A673 (cell line): Measurements from ENCODE around the gene LRRC8B. TPM values are rescaled to one million over a fixed set of nuclear protein-coding genes. Genes with fewer than 3 reads are reported as not detected.

Experiments
- BruUV-seq: library from RNA; stranded (reverse); fragments of 400-500 nt; replicated peaks from 2 replicates; lab custom pipeline; 2021; lab: Mats Ljungman, UMichigan
- CTCF ChIA-PET: fragments of 300-600 bp; sonication (Branson Sonifier 250); formaldehyde crosslinking; loops from one replicate; lab custom pipeline; 2022; ENCODE audit warnings: antibody characterized with exemption; lab: Charles Lee
- POLR2A ChIA-PET: fragments of 300-600 bp; sonication (Branson Sonifier 250); formaldehyde crosslinking; loops from one replicate; lab custom pipeline; 2022; ENCODE audit warnings: antibody characterized with exemption; ENCODE audit not compliant: low non-redundant PET; lab: Charles Lee
- DNase-seq: peaks from one replicate; pipeline ENCODE4 v3.0.0-alpha.2; 2015; ENCODE audit warnings: low spot score
- H3K27ac ChIP-seq: fragments of 200-600 bp; sonication (generic); 2 replicates; pipeline ENCODE4 v1.5.1; 2016; ENCODE audit warnings: mixed run types, low read depth, mild to moderate bottlenecking, mixed read lengths, antibody characterized with exemption, low read length; ENCODE audit not compliant: poor library complexity, severe bottlenecking
- H3K27me3 ChIP-seq: fragments of 200-600 bp; sonication (generic); replicated peaks from 2 replicates; pipeline ENCODE4 v1.6.1; 2017; ENCODE audit warnings: mixed run types, low read depth, mild to moderate bottlenecking, mixed read lengths, antibody characterized with exemption, low read length; ENCODE audit not compliant: insufficient read depth, poor library complexity
- H3K36me3 ChIP-seq: fragments of 200-600 bp; sonication (generic); 2 replicates; pipeline ENCODE4 v1.6.1; 2016; ENCODE audit warnings: mixed run types, mild to moderate bottlenecking, mixed read lengths, antibody characterized with exemption, low read length; ENCODE audit not compliant: insufficient read depth, poor library complexity, severe bottlenecking
- H3K4me1 ChIP-seq: fragments of 200-600 bp; sonication (generic); 2 replicates; pipeline ENCODE4 v1.6.1; 2017; ENCODE audit warnings: mixed run types, mild to moderate bottlenecking, mixed read lengths, antibody characterized with exemption, low read length; ENCODE audit not compliant: insufficient read depth, poor library complexity, severe bottlenecking
- H3K4me3 ChIP-seq: fragments of 200-600 bp; sonication (generic); 2 replicates; pipeline ENCODE4 v1.5.1; 2016; ENCODE audit warnings: low read depth, mixed run types, mild to moderate bottlenecking, mixed read lengths, low read length; ENCODE audit not compliant: poor library complexity, severe bottlenecking
- H3K9me3 ChIP-seq: fragments of 200-600 bp; sonication (generic); 2 replicates; pipeline ENCODE4 v1.6.1; 2016; ENCODE audit warnings: mixed run types, low read depth, mild to moderate bottlenecking, mixed read lengths, antibody characterized with exemption, low read length; ENCODE audit not compliant: poor library complexity, severe bottlenecking
- EZH2 ChIP-seq: fragments of 200-600 bp; sonication (generic); IDR thresholded peaks from 2 replicates; pipeline ENCODE4 v1.6.1; 2017; ENCODE audit warnings: borderline replicate concordance, low read depth, mild to moderate bottlenecking, mixed read lengths, antibody characterized with exemption, low read length; ENCODE audit not compliant: poor library complexity, severe bottlenecking
- intact Hi-C: fragments of 100-400 bp; cut with micrococcal nuclease; formaldehyde crosslinking; loops from one replicate; pipeline ENCODE4 v1.10.0; 2022; ENCODE audit not compliant: unreplicated experiment
- total RNA-seq: library from RNA; stranded (reverse); gene quantifications from 2 replicates; pipeline ENCODE4 v1.2.3, GENCODE V29; 2021
- TF ChIP-seq, protein P1 (sequence below): fragments of 300-800, 200-600 bp; sonication (generic); conservative IDR thresholded peaks from 2 replicates; pipeline ENCODE4 v1.5.1; 2017; ENCODE audit warnings: low read depth, mild to moderate bottlenecking, antibody characterized with exemption, low read length, moderate library complexity, mixed read lengths

The LRRC8B gene
- total RNA-seq, 1 experiment from 2014 or later, result 18.9 TPM

DNA sequence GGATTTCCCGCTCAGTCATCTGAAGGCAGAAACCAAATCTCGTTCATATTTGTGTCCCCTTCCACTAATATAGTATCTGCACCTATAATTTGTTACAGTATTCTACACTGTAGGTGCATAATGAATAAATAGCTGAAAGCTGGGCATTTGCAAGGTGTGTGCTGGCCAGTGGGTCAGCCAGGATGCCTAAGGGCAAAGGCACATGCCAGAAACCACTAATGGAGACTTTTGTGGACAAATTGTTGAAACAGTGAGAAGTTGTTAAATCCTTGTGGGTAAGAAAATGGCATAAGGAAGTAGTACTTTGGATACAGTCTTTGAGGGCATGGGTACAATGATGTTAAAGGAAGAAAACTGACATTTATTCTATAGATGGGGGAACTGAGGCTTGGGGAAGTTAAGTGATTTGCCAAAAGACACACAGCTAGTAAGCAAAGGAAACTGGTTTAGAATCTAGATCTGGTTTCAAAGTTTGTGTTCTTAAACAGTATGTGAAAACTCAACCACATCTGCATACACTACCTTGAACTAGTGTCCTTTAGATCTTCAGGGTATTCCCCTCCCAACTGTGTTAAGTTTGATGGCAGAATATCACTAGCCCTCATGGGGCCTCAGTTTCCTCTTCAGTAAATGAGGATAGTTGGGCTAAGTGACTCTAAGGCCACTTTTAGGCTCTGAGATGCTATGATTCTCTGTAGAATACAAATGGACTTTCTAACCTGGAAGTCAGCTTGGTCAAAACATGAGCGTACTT is 81.8 kb downstream of the LRRC8B start:
- no peaks in the 10 kb centered on the region for H3K4me1 ChIP-seq
- BruUV-seq, result no TSS peak
- no peaks in the 10 kb centered on the region for H3K27me3 ChIP-seq
- no peak overlapping the region for H3K4me3 ChIP-seq
- ChIA-PET CTCF (no interaction called here), POLR2A (no interaction called here)
- no peak for TF ChIP-seq EZH2
- TF ChIP-seq, protein P1, sequence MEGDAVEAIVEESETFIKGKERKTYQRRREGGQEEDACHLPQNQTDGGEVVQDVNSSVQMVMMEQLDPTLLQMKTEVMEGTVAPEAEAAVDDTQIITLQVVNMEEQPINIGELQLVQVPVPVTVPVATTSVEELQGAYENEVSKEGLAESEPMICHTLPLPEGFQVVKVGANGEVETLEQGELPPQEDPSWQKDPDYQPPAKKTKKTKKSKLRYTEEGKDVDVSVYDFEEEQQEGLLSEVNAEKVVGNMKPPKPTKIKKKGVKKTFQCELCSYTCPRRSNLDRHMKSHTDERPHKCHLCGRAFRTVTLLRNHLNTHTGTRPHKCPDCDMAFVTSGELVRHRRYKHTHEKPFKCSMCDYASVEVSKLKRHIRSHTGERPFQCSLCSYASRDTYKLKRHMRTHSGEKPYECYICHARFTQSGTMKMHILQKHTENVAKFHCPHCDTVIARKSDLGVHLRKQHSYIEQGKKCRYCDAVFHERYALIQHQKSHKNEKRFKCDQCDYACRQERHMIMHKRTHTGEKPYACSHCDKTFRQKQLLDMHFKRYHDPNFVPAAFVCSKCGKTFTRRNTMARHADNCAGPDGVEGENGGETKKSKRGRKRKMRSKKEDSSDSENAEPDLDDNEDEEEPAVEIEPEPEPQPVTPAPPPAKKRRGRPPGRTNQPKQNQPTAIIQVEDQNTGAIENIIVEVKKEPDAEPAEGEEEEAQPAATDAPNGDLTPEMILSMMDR, result no peak
- no peaks in the 10 kb centered on the region for H3K9me3 ChIP-seq
- H3K36me3 ChIP-seq, result no peaks in the 10 kb centered on the region
- no peak overlapping the region for H3K27ac ChIP-seq
- intact Hi-C loops, result no loop called here
- no peak for DNase-seq

DNA sequence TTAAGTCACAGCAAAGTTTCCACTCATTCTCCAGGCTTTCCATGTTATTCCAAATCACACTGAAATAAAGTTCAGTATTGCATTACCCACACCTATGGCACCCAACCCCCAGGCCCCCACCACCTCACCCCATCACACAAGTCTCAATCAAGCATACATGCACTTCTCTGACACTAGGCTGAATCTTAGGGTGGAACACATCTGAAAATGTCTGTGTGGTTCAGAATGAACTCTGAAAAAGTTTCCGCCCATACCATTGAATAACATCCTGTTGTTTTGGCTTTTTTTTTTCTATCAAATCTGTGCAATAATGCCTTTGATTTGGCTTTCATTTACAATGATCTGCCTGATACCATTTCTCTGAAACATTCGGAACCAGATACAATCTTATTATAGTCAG is 82.5 kb downstream of the LRRC8B start:
- DNase-seq, result no peak
- no peak overlapping the region for H3K4me3 ChIP-seq
- H3K27me3 ChIP-seq, result no peaks in the 10 kb centered on the region
- no peaks in the 10 kb centered on the region for H3K36me3 ChIP-seq
- intact Hi-C loops, result no loop called here
- CTCF ChIA-PET, result no interaction called here
- H3K4me1 ChIP-seq, result no peaks in the 10 kb centered on the region
- no TSS peak for BruUV-seq
- POLR2A ChIA-PET, result no interaction called here
- H3K27ac ChIP-seq, result no peak overlapping the region
- no peak for TF ChIP-seq EZH2
- TF ChIP-seq, protein P1, result no peak
- no peaks in the 10 kb centered on the region for H3K9me3 ChIP-seq

DNA sequence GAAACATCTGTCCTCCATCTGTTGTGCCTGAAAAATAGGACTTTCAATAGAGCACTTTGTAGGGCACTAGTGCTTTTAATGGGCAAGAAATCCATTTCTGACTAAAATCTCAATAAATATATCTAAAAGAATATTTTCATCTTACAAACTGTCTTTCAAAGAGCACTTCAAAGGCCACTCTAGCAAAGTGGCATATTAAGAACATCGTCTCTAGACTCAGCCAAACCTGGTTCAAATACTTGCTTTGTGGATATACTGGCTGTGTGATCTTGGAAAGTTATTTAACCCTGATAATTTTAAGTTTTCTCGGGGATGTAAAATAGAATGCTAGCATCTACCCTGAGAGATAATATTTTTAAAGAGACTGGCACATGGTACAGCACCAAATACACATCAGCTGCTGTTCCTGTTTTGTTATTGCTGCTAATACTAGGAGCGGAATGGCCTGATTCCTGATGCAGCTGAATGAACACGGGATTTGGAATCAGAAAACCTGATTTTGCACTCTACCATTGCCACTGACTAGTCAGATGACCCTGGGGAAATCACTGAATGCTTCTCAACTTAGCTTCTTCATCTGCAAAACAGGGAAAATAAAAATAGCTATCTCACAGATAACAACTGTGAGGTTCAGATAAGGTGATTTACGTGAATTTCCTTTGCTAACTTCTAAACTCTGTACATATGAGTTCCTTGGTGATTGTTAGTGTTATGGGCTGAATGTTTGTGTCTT is 83.1 kb downstream of the LRRC8B start:
- ChIA-PET CTCF (no interaction called here), POLR2A (no interaction called here)
- H3K9me3 ChIP-seq, result no peaks in the 10 kb centered on the region
- no peaks in the 10 kb centered on the region for H3K4me1 ChIP-seq
- no peaks in the 10 kb centered on the region for H3K36me3 ChIP-seq
- no peaks in the 10 kb centered on the region for H3K27me3 ChIP-seq
- DNase-seq, result no peak
- BruUV-seq, result no TSS peak
- intact Hi-C loops, result no loop called here
- no peak overlapping the region for H3K4me3 ChIP-seq
- TF ChIP-seq EZH2, result no peak
- TF ChIP-seq, protein P1, result no peak
- H3K27ac ChIP-seq, result no peak overlapping the region
